Natural killer cell (primary cell): ENCODE data around the gene NECTIN1. TPM values are rescaled to one million over a fixed set of nuclear protein-coding genes. Genes with fewer than 3 reads are reported as not detected.

ENCODE experiments used
- ATAC-seq, 3 donors: fragments of 150-1000 bp in 2 of 3; fragments of 200-7000 bp in 1 of 3; cut with Tn5 transposase; 1 replicate in 1 of 3; 2 replicates in 2 of 3; pipeline ENCODE4 v1.10.0; 2021; ENCODE audit warnings: mild to moderate bottlenecking in 2 of 3, moderate library complexity in 2 of 3
- DNase-seq, 2 donors: peaks; one replicate each; pipeline versions ENCODE4 v3.0.0 to v3.0.0-alpha.2; 2013 to 2021; ENCODE audit warnings: mixed read lengths in 1 of 2
- H3K27ac ChIP-seq: one replicate; pipeline ENCODE4 v1.5.1; 2013; ENCODE audit warnings: mild to moderate bottlenecking, low read length
- H3K27me3 ChIP-seq: one replicate; pipeline ENCODE4 v1.6.1; 2013; ENCODE audit warnings: low read length; ENCODE audit not compliant: control insufficient read depth, insufficient read depth
- H3K36me3 ChIP-seq: one replicate; pipeline ENCODE4 v1.6.1; 2013; ENCODE audit warnings: low read length; ENCODE audit not compliant: control insufficient read depth, insufficient read depth
- H3K4me1 ChIP-seq: one replicate; pipeline ENCODE4 v1.6.1; 2013; ENCODE audit warnings: low read length; ENCODE audit not compliant: control insufficient read depth, insufficient read depth
- H3K4me3 ChIP-seq: one replicate; pipeline ENCODE4 v1.5.1; 2013; ENCODE audit warnings: low read length
- H3K9me3 ChIP-seq: one replicate; pipeline ENCODE4 v1.6.1; 2013; ENCODE audit warnings: low read length; ENCODE audit not compliant: control insufficient read depth, insufficient read depth
- H3K27ac Mint-ChIP-seq, 2 donors: one replicate each; pipeline ENCODE4 v1.8.0; 2022; ENCODE audit warnings: mild to moderate bottlenecking in 2 of 2, mixed read lengths in 2 of 2, moderate library complexity in 1 of 2
- H3K27me3 Mint-ChIP-seq, 2 donors: one replicate each; pipeline ENCODE4 v1.8.0; 2022; ENCODE audit warnings: low read depth in 2 of 2, mixed read lengths in 2 of 2
- H3K36me3 Mint-ChIP-seq: one replicate; pipeline ENCODE4 v1.8.0; 2022; ENCODE audit warnings: mixed read lengths
- H3K4me1 Mint-ChIP-seq, 2 donors: one replicate each; pipeline ENCODE4 v1.8.0; 2022; ENCODE audit warnings: mixed read lengths in 2 of 2
- H3K4me3 Mint-ChIP-seq: one replicate; pipeline ENCODE4 v1.8.0; 2022; ENCODE audit warnings: mild to moderate bottlenecking, moderate library complexity, mixed read lengths
- H3K9me3 Mint-ChIP-seq, 2 donors: one replicate each; pipeline ENCODE4 v1.8.0; 2022; ENCODE audit warnings: mixed read lengths in 2 of 2
- WGBS: methylation state at CpG from one replicate; pipeline ENCODE4 v1.1.7; 2013; ENCODE audit warnings: missing lambda C conversion rate; ENCODE audit not compliant: insufficient coverage; 5-methylcytosine and 5-hydroxymethylcytosine counted together
- intact Hi-C: fragments of 100-400 bp; cut with micrococcal nuclease; formaldehyde crosslinking; loops from one replicate; pipeline ENCODE4 v1.14.2; 2022
- total RNA-seq, 4 donors: library from RNA; stranded (reverse); fragments of 120-200 nt in 1 of 4; gene quantifications; one replicate each; pipeline versions ENCODE4 v1.2.3 to v1.2.4, GENCODE V29; 2013 to 2022
- TF ChIP-seq, protein P1 (sequence below): fragments of 200-600 bp; IDR thresholded peaks from one replicate; pipeline ENCODE4 v1.8.0; 2022; ENCODE audit warnings: antibody characterized with exemption

The NECTIN1 gene
- total RNA-seq, 3 donors from 2014 or later (not counting 1 experiment from before 2014, with no cell fraction given), result 5.8 to 18.8 (median 7.8) TPM

DNA sequence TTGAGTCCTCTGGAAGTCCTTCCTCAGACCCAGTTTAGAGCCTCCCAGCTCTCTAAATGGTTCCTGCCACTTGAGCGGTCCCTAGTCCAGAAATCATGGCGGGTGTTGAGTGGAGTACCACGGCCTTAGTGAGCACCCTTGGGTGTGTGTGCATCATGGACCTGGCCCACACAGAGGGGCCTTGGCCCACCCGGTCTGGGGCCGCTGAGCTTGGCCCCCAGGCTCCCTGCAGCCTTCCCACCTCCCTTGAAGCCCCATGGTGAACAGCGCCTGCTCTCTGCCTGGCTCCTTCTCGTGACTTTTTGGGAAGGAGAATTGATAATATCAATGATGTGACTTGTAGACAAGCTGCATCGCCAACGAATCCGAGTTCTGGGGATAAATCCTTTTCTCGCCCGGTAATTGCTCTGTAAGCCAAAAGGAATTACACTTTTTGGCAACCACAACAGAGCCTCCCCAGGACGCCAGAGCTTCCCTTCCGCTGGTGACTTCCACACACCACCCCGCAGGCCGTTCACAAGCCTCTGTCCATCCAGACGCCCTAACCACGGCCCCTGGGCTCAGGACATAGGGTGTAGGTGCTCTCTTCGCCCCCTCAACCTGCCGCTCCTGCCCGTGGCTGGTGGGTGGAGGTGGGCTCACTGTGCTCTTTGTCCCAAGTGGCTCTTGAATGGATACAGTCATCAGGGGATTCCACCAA, 93.8 kb downstream of the NECTIN1 start:
- H3K9me3 ChIP-seq, result no peaks in the 10 kb centered on the region
- ATAC-seq (no peak), DNase-seq (no peak)
- intact Hi-C loops, result no loop called here
- WGBS, result 85% methylated on average over 21 of the region's 21 CpGs
- no peak overlapping the region for H3K27ac Mint-ChIP-seq
- H3K27me3 ChIP-seq, result no peaks in the 10 kb centered on the region
- H3K27me3 Mint-ChIP-seq, result peaks cover 6% of the 10 kb centered on the region in 2 donors
- H3K4me3 ChIP-seq, result no peak overlapping the region
- H3K36me3 ChIP-seq, result no peaks in the 10 kb centered on the region
- H3K27ac ChIP-seq, result no peak overlapping the region
- H3K4me3 Mint-ChIP-seq, result no peak overlapping the region
- TF ChIP-seq, protein P1, sequence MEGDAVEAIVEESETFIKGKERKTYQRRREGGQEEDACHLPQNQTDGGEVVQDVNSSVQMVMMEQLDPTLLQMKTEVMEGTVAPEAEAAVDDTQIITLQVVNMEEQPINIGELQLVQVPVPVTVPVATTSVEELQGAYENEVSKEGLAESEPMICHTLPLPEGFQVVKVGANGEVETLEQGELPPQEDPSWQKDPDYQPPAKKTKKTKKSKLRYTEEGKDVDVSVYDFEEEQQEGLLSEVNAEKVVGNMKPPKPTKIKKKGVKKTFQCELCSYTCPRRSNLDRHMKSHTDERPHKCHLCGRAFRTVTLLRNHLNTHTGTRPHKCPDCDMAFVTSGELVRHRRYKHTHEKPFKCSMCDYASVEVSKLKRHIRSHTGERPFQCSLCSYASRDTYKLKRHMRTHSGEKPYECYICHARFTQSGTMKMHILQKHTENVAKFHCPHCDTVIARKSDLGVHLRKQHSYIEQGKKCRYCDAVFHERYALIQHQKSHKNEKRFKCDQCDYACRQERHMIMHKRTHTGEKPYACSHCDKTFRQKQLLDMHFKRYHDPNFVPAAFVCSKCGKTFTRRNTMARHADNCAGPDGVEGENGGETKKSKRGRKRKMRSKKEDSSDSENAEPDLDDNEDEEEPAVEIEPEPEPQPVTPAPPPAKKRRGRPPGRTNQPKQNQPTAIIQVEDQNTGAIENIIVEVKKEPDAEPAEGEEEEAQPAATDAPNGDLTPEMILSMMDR, result no peak
- no peaks in the 10 kb centered on the region for H3K36me3 Mint-ChIP-seq
- H3K4me1 Mint-ChIP-seq, result no peaks in the 10 kb centered on the region
- H3K9me3 Mint-ChIP-seq, result no peaks in the 10 kb centered on the region
- H3K4me1 ChIP-seq, result no peaks in the 10 kb centered on the region

DNA sequence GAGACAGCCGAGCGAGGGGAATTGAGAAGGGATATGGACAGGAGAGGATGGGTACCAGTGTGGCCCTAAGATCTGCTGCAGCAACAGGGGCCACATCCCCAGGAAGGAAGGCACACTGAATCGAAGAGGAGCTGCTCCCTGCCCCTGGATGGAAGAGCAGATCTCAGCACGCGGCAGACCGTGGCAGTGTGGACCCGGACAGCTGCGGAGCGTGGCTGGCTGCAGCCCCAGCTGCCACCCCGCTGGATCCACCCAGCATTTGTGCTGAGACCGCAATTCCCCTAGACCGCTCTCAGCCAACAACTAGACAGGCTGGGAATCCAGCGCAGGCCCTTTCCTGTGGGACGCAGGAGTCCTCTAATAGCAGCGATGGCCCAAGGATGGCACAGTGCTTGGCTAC, 94.7 kb downstream of the NECTIN1 start:
- no peak overlapping the region for H3K27ac Mint-ChIP-seq
- Histone ChIP-seq H3K4me1 (no peaks in the 10 kb centered on the region), H3K27me3 (no peaks in the 10 kb centered on the region), H3K36me3 (no peaks in the 10 kb centered on the region), H3K9me3 (no peaks in the 10 kb centered on the region), H3K27ac (no peak overlapping the region), H3K4me3 (no peak overlapping the region)
- 90% methylated on average over 15 of the region's 15 CpGs for WGBS
- H3K9me3 Mint-ChIP-seq, result no peaks in the 10 kb centered on the region
- DNase-seq (no peak), ATAC-seq (no peak)
- no peak overlapping the region for H3K4me3 Mint-ChIP-seq
- TF ChIP-seq, protein P1, result no peak
- H3K27me3 Mint-ChIP-seq, result peaks cover under 1% of the 10 kb centered on the region in 2 donors
- no peaks in the 10 kb centered on the region for H3K36me3 Mint-ChIP-seq
- intact Hi-C loops, result no loop called here
- no peaks in the 10 kb centered on the region for H3K4me1 Mint-ChIP-seq

DNA sequence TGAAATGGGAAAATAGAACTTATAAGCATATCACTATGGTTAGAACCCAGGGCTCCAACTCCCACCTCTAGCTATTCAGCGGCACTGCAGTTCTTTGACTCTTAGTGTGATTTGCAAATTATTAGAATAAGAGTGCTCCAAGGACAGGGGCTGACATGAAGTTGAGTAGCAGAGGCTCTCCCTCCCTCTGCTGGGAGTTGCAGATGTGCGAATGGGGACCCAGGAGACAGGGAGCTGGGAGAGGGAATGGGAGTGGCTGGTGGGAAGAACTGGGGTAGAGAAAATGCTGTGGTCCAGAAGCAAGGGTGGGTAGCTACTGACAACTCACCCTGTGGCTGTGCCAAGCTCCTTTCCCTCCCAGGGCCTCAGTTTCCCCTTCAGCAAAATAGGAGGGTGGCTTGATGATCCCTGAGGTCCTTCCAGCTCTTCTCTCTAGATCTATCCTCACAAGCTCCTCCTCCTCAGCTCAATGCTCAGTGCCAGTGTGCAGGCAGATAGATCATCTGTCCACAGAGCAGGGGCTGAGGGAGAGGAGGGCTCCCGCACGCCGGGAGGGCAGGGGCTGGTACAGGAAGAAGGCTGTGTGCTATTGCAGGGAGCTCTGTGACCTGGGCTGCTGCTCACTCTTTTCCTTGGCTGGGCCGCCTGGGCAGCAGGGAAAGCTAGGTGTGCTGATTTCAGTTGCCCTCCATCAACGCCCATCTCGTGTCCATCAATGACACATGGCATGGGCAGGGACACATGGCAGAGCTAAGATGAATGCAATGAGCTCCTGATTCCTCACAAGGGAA, 99.0 kb downstream of the NECTIN1 start:
- H3K27me3 Mint-ChIP-seq, result peaks cover 0 to 12% of the 10 kb centered on the region in 2 donors
- no peak for ATAC-seq
- H3K27me3 ChIP-seq, result no peaks in the 10 kb centered on the region
- intact Hi-C loops, result no loop called here
- no peak overlapping the region for H3K27ac ChIP-seq
- H3K4me3 Mint-ChIP-seq, result no peak overlapping the region
- no peaks in the 10 kb centered on the region for H3K9me3 Mint-ChIP-seq
- H3K4me1 Mint-ChIP-seq, result no peaks in the 10 kb centered on the region
- no peak overlapping the region for H3K4me3 ChIP-seq
- no peaks in the 10 kb centered on the region for H3K9me3 ChIP-seq
- H3K4me1 ChIP-seq, result no peaks in the 10 kb centered on the region
- H3K36me3 Mint-ChIP-seq, result no peaks in the 10 kb centered on the region
- TF ChIP-seq, protein P1, result no peak
- WGBS, result 79% methylated on average over 8 of the region's 8 CpGs
- no peak for DNase-seq
- no peak overlapping the region for H3K27ac Mint-ChIP-seq
- no peaks in the 10 kb centered on the region for H3K36me3 ChIP-seq
